H1 (cell line): ENCODE data around the gene TMC6.

Source experiments
- EP300 ChIP-seq, 2 experiments: IDR thresholded peaks; 1 replicate in 1 of 2; 2 replicates in 1 of 2; pipeline ENCODE4 v1.6.1; 2011 to 2012; ENCODE audit warnings: low read depth in 2 of 2, low read length in 2 of 2, mild to moderate bottlenecking in 2 of 2, borderline replicate concordance in 1 of 2, inconsistent platforms in 1 of 2, moderate library complexity in 1 of 2
- GTF2F1 ChIP-seq: IDR thresholded peaks from 2 replicates; pipeline ENCODE4 v1.6.1; 2012; ENCODE audit warnings: low read depth, low read length, improper control_type of control experiment, borderline replicate concordance
- MAFK ChIP-seq: IDR thresholded peaks from 2 replicates; pipeline ENCODE4 v1.6.1; 2012; ENCODE audit warnings: low read depth, mild to moderate bottlenecking, improper control_type of control experiment, low read length
- SP1 ChIP-seq: IDR thresholded peaks from 2 replicates; pipeline ENCODE4 v1.6.1; 2011; ENCODE audit warnings: low read depth, low read length

GRCh38 chr17:78114831-78115723 lies 13.5 kb downstream of the TMC6 start:
- TF ChIP-seq MAFK: no peak
- no peak for TF ChIP-seq SP1
- TF ChIP-seq GTF2F1: no peak
- no peak for TF ChIP-seq EP300 (IDR thresholded peaks at IDR 0.05; ENCODE audit: borderline replicate concordance in 1 of 2, low read depth in 2 of 2, low read length in 2 of 2)
